Measurements from ENCODE around the gene PDE4B. TPM values are rescaled to one million over a fixed set of nuclear protein-coding genes. Genes with fewer than 3 reads are reported as not detected.

Gene PDE4B
- polyA plus RNA-seq, 1 experiment, result 17.6 TPM

DNA sequence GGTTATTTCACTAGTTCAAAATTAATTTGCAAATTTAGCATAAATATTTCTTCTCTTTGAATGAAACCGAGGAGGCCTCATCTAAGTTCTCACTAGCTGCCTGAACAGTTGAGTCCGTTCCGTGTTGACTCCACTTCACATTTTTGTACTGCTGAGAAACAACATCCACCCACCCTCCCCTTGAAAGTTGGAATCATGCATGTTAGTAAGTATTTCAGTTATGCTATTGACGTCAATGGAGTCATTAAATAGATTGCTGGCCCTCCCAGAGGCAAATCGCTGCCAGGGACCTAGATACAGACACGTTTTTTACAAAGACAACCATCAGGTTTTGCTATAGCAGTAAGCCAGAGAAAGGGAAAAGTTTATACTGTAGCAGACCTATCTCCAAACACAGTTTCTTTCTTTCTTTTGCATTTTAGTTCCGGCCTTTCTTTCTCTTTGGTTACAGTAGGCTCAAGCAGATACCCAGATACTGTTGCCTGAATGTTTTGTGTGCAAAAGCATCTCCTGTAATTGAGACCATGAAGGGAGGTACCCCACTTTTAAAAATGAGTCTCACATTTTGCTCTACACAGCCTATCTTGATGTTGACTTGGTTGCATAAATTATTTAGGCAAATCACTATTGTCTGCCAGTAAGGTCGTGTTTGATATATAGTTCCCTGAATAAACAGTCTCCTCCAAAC lies 478.7 kb downstream of the PDE4B start:
- peak; percentile 97 for DNase-seq (ENCODE audit: low read depth, low spot score)
- Histone ChIP-seq H3K4me3 (ENCODE audit: low read depth, low read length) (peak overlapping the region; percentile 35), H3K27ac (ENCODE audit: low read depth, low read length) (peak overlapping the region; percentile 97), H3K27me3 (ENCODE audit: control insufficient read depth, insufficient read depth, low read length) (no peaks in the 10 kb centered on the region), H3K9me3 (ENCODE audit: control insufficient read depth, insufficient read depth, low read length) (no peaks in the 10 kb centered on the region)
- POLR2A ChIA-PET, result interaction anchor here (2.4 kb wide), 1 partner anchor 60 kb away, joined by 19 read pairs; no protein-coding TSS in a partner anchor
- TF ChIP-seq, protein P1, sequence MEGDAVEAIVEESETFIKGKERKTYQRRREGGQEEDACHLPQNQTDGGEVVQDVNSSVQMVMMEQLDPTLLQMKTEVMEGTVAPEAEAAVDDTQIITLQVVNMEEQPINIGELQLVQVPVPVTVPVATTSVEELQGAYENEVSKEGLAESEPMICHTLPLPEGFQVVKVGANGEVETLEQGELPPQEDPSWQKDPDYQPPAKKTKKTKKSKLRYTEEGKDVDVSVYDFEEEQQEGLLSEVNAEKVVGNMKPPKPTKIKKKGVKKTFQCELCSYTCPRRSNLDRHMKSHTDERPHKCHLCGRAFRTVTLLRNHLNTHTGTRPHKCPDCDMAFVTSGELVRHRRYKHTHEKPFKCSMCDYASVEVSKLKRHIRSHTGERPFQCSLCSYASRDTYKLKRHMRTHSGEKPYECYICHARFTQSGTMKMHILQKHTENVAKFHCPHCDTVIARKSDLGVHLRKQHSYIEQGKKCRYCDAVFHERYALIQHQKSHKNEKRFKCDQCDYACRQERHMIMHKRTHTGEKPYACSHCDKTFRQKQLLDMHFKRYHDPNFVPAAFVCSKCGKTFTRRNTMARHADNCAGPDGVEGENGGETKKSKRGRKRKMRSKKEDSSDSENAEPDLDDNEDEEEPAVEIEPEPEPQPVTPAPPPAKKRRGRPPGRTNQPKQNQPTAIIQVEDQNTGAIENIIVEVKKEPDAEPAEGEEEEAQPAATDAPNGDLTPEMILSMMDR (IDR thresholded peaks at IDR 0.05; ENCODE audit: low read depth, low read length), result no peak
- CTCF ChIA-PET, result interaction anchor here (0.9 to 1.1 kb wide), 3 partner anchors 60 to 165 kb away, joined by 3 to 4 read pairs (median 4); no protein-coding TSS in a partner anchor

GRCh38 chr1:66271904-66272254 lies 479.2 kb downstream of the PDE4B start:
- peak overlapping the region; percentile 35 for H3K4me3 ChIP-seq (ENCODE audit: low read depth, low read length)
- H3K27me3 ChIP-seq (ENCODE audit: control insufficient read depth, insufficient read depth, low read length), result no peaks in the 10 kb centered on the region
- ChIA-PET POLR2A (interaction anchor here (2.4 kb wide), 1 partner anchor 60 kb away, joined by 19 read pairs; no protein-coding TSS in a partner anchor), CTCF (interaction anchor here (0.7 to 1.6 kb wide), 3 partner anchors 15 to 173 kb away, joined by 4 to 5 read pairs (median 4); no protein-coding TSS in a partner anchor)
- no peaks in the 10 kb centered on the region for H3K9me3 ChIP-seq (ENCODE audit: control insufficient read depth, insufficient read depth, low read length)
- TF ChIP-seq, protein P1 (IDR thresholded peaks at IDR 0.05; ENCODE audit: low read depth, low read length), result 0 out of 2 replicates have a peak, but pooled peaks have one; percentile 4
- H3K27ac ChIP-seq (ENCODE audit: low read depth, low read length), result peak overlapping the region; percentile 97
- DNase-seq (ENCODE audit: low read depth, low spot score), result peak; percentile 18

DNA sequence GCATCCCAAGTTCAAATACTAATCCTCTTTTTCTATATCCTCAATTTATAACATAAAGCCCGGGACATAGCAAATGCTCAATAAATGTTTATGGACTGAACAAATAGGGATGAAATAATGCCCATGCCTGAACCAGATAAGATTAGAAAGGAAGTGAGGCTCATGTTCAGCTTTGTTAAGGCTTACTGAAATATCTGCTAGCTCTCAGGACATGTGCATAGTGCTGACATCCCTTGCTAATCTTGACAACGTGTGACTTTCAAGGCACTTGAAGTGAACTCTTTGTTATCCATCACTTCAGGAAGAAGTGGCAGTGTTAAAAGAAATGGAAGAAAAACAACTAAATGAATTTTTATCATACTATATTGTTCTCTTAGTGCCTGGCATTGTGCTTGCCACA lies 481.0 kb downstream of the PDE4B start:
- Histone ChIP-seq H3K27me3 (ENCODE audit: control insufficient read depth, insufficient read depth, low read length) (no peaks in the 10 kb centered on the region), H3K9me3 (ENCODE audit: control insufficient read depth, insufficient read depth, low read length) (no peaks in the 10 kb centered on the region), H3K27ac (ENCODE audit: low read depth, low read length) (no peak overlapping the region), H3K4me3 (ENCODE audit: low read depth, low read length) (no peak overlapping the region)
- ChIA-PET CTCF (interaction anchor here (0.6 to 1.3 kb wide), 3 partner anchors 58 to 306 kb away, joined by 3 to 6 read pairs (median 3); no protein-coding TSS in a partner anchor), POLR2A (interaction anchor here (0.6 kb wide), 1 partner anchor 49 kb away, joined by 4 read pairs; no protein-coding TSS in a partner anchor)
- DNase-seq (ENCODE audit: low read depth, low spot score), result no peak
- TF ChIP-seq, protein P1 (IDR thresholded peaks at IDR 0.05; ENCODE audit: low read depth, low read length), result no peak

DNA sequence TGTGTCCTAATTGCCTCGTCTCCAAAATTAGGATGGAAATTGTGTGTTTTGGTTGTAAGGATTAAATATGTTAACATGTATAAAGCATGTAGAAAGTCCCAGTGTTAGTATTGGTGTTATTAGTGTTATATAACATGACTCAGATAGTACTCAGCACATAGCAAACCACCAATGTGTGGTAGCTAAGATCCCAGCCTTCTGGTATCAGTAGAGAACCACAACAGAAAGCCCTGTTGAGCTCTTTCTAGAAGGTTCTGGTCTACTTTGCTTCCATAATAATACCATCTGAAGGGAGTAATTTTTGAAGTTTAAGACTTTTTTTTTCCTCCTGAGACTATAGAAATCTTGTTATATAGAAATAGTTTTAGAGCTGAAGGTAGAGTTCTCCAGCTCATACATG lies 481.9 kb downstream of the PDE4B start:
- ChIA-PET CTCF (interaction anchor here (0.8 to 1.6 kb wide), 5 partner anchors 32 to 230 kb away, joined by 3 to 11 read pairs (median 5); no protein-coding TSS in a partner anchor), POLR2A (no interaction called here)
- DNase-seq (ENCODE audit: low read depth, low spot score), result no peak
- Histone ChIP-seq H3K27me3 (ENCODE audit: control insufficient read depth, insufficient read depth, low read length) (no peaks in the 10 kb centered on the region), H3K4me3 (ENCODE audit: low read depth, low read length) (no peak overlapping the region), H3K9me3 (ENCODE audit: control insufficient read depth, insufficient read depth, low read length) (no peaks in the 10 kb centered on the region), H3K27ac (ENCODE audit: low read depth, low read length) (no peak overlapping the region)
- TF ChIP-seq, protein P1 (IDR thresholded peaks at IDR 0.05; ENCODE audit: low read depth, low read length), result no peak

DNA sequence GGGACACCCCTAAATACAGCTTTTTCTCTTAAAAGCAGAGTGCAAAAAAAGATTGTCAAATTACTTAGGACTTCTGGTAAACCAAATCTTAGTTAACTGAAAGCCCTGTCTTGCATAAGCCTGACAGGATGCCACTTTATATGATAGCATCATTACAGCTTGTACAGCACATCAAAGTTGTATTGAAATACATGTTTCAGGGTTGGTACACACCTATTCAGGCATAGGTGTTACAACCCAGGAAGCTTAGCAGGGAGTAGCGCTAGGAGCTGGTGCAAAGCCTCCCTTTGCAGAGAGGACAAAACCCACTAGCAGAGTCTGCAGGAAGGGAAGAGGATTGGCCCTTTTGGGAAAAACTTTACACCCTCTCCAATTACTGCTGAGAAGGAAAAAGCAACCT lies 482.4 kb downstream of the PDE4B start:
- H3K4me3 ChIP-seq (ENCODE audit: low read depth, low read length), result no peak overlapping the region
- no peaks in the 10 kb centered on the region for H3K9me3 ChIP-seq (ENCODE audit: control insufficient read depth, insufficient read depth, low read length)
- no peak for DNase-seq (ENCODE audit: low read depth, low spot score)
- ChIA-PET POLR2A (no interaction called here), CTCF (interaction anchor here (0.8 to 1.6 kb wide), 4 partner anchors 33 to 230 kb away, joined by 3 to 11 read pairs (median 6); no protein-coding TSS in a partner anchor)
- no peak overlapping the region for H3K27ac ChIP-seq (ENCODE audit: low read depth, low read length)
- H3K27me3 ChIP-seq (ENCODE audit: control insufficient read depth, insufficient read depth, low read length), result no peaks in the 10 kb centered on the region
- TF ChIP-seq, protein P1 (IDR thresholded peaks at IDR 0.05; ENCODE audit: low read depth, low read length), result no peak
